ENCODE measurements around the gene TEX2.

TEX2 gene

GRCh38 chr17:64232466-64233262, 30.4 kb downstream of the TEX2 start:
- no peak overlapping the region for H3K27ac ChIP-seq
- no peak for TF ChIP-seq CTCF (conservative IDR thresholded peaks at IDR 0.05)

DNA sequence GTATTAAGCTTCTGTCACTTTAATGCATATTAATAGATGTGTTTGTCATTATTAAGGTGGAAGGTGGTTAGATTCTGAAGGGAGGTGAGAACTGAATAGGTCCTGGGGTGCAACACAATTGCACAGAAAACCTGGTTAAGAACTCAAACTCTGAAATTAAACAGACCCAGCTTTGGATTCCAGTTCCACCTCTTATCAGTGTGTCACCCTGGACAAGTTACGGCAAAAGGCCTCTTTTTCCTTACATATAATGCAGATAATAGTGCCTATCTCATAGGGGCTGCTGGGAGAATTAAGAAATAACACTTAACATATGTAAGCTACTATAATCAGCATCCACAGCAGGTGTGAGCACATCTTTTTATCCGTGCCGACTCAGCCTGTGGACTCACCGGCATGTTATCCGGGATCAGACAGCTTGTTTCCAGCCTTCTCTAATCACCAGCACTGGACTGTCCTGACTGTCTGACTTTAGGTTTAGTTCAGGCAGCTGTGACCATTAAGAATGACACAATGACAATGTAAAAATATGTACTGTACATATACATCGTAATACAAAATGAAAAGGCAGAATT, 31.4 kb downstream of the TEX2 start:
- H3K27ac ChIP-seq = no peak overlapping the region
- TF ChIP-seq CTCF (conservative IDR thresholded peaks at IDR 0.05) = no peak

GRCh38 chr17:64230791-64231408, 32.2 kb downstream of the TEX2 start:
- no peak for TF ChIP-seq CTCF (conservative IDR thresholded peaks at IDR 0.05)
- no peak overlapping the region for H3K27ac ChIP-seq

DNA sequence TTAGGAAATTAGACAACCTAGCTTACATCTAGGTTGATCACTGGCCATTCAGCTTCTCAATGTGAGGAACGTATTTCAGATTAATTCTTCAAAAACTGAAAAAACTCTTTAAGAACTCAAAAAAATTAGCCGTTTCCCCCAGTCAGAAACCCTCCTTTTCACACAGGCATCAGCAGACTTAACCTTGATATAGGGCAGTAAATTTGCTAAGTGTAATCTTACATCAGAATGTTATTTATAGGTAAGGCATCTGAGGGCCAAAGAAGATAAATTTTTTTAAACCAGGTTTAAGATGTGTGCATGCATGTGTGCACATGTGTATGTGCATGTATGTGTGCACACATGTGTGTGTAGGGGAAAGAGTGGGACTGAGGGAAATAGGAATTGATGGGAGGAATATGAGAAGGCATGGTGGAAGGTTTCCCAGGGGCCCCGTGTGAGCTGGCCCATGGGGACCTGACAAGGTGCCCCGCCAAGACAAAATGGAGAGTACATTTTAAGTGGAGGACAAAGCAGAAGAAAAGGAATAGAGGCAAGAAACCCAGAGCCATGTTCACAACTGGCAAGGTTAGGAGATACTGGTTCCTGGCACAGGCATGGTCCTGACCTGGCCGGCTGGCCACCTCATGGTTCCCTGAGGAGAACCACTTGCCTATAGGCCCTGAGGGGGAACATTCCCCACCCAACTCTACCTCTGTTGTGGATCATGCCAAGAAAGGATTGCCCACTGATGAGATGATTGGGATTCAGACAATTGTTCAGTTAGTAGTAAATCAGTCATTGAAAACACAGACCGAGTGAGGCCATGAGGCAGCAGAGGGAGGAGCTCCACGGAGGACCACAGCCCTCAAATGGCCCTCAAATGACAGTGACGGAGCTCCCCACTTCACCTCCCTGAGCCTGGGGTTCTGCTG, 33.0 kb downstream of the TEX2 start:
- no peak overlapping the region for H3K27ac ChIP-seq
- TF ChIP-seq CTCF (conservative IDR thresholded peaks at IDR 0.05) = no peak

DNA sequence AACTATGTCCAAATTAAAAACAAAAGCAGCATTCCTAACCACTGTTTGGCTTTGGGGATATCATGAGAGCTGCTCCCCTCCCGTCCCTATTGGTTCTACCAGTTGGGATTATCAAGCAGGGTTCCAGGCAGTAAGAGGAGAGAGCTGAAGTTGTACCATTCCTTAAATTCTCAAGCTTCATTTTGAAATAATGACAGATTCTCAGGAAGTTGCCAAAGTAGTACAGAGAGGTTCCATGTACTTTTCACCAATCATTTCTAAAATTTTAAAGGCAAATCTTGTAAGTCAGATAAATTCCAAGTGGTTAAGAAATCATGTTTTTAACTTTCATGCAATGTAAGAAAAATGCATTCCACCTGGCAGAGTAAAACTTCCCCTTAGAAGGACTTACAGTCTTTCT, 36.9 kb downstream of the TEX2 start:
- TF ChIP-seq CTCF (conservative IDR thresholded peaks at IDR 0.05) = no peak
- no peak overlapping the region for H3K27ac ChIP-seq

- TF ChIP-seq CTCF (conservative IDR thresholded peaks at IDR 0.05) = no peak
Observed at GRCh38 chr17:64225410-64225809, 37.6 kb downstream of the TEX2 start.

More at GRCh38 chr17:64225410-64225809, 37.6 kb downstream of the TEX2 start:
- H3K27ac ChIP-seq = no peak overlapping the region

Data from VCaP (cell line).